ENCODE results near the gene UBAP2.

DNA sequence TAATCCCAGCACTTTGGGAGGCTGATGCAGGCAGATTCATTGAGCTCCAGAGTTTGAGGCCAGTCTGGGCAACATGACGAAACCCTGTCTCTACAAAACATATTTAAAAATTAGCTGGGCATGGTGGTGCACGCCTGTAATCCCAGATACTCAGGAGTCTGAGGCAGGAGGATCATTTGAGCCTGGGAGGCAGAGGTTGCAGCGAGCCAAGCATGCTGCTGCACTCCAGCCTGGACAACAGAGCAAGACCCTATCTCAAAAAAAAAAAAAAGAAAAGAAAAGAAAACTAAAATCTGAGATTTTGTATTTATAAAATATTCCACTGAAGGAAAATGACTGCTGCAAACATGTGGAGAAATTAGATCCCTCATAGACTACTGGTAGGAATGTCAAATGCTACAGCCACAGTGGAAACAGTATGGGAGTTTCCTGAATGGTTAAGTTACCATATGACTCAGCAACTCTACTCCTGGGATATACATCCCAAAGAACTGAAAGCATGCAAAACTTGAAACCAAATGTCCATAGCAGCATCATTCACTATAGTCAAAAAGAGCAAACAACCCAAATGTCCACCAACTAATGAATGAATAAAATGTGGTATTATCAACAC is 106.1 kb downstream of the UBAP2 start:
- no peak for TF ChIP-seq TCF12 (IDR thresholded peaks at IDR 0.05; ENCODE audit: low read depth)
- TF ChIP-seq EGR1 (IDR thresholded peaks at IDR 0.05), result no peak
- TF ChIP-seq YY1 (IDR thresholded peaks at IDR 0.05; ENCODE audit: low read depth), result no peak
- TF ChIP-seq, protein P1, sequence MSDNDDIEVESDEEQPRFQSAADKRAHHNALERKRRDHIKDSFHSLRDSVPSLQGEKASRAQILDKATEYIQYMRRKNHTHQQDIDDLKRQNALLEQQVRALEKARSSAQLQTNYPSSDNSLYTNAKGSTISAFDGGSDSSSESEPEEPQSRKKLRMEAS (IDR thresholded peaks at IDR 0.05), result no peak
- no peak for TF ChIP-seq RAD21 (IDR thresholded peaks at IDR 0.05; ENCODE audit: low read depth)
- TF ChIP-seq TAF1 (IDR thresholded peaks at IDR 0.05; ENCODE audit: low read depth), result no peak
- no peak for TF ChIP-seq EP300 (IDR thresholded peaks at IDR 0.05; ENCODE audit: borderline replicate concordance)
- peak; percentile 60; the same call in 1 of the 2 replicates for TF ChIP-seq TEAD4 (IDR thresholded peaks at IDR 0.05)

All from Ishikawa (cell line).